HG03135 (cell line): ENCODE data around the gene WAC.
A peak's percentile ranks its signal among the peaks of the same experiment; 100 is the strongest.

Source experiments
- ATAC-seq: cut with Tn5 transposase; IDR thresholded peaks from one replicate; pipeline ENCODE4 v1.9.1; 2021; ENCODE audit warnings: mild to moderate bottlenecking, moderate library complexity; ENCODE audit not compliant: unreplicated experiment

WAC gene

DNA sequence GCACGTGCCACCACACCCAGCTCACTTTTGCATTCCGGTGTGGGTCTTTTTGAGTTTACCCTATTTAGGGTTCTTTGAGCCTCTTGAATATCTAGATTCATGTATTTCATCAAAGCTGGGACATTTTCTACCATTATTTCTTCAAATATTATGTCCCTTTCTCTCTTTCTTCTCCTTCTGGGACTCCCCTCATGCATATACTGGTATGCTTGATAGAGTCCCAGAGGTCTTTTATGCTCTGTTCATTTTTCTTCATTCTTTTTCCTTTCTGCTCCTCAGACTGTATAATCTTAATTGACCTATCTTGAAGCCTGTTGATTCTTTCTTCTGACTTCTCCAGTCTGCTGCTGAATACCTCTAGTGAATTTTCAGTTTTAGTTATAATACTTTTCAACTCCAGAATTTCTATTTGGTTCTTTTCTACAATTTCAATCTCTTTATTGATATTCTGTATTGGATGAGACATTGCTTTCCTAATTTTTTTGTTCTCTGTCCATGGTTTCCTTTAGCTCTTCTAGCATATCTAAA lies 9.1 kb upstream of the WAC start:
- no peak for ATAC-seq

DNA sequence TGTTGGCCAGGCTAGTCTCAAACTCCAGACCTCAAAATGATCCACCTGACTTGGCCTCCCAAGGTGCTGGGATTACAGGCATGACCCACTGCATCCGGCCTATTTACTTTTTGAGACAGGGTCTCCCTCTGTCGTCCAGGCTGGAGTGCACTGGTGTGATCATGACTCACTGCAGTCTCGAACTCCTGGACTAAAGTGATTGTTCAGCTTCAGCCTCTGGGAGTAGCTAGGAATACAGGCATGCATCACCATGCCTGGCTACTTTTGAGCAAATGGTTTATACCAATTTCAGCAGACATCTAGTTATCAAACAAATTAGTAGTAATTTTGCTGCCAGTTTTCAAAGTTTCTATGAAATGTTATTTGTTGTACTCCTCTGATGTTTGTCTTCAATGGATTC lies 2.2 kb upstream of the WAC start:
- no peak for ATAC-seq

DNA sequence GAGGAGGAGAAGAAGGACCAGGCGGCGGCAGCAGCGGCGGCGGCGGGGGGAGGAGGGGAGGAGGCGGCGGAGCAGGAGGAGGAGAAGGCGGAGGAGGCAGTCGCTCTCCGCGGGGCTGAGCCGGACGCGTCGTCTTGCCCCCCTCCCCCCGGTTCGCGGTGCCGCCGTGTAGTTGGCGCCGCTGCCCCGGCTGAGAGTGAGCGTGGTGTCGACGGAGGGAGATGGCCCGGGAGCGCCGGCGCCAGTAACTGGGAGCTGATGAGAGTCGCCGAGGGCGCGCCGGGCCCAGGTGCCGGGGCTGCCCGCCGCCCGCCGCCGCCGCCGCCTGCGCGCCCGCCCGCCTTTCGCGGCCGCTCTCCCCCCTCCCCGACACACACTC lies 257 bp downstream of the WAC start:
- peak; percentile 6 for ATAC-seq

DNA sequence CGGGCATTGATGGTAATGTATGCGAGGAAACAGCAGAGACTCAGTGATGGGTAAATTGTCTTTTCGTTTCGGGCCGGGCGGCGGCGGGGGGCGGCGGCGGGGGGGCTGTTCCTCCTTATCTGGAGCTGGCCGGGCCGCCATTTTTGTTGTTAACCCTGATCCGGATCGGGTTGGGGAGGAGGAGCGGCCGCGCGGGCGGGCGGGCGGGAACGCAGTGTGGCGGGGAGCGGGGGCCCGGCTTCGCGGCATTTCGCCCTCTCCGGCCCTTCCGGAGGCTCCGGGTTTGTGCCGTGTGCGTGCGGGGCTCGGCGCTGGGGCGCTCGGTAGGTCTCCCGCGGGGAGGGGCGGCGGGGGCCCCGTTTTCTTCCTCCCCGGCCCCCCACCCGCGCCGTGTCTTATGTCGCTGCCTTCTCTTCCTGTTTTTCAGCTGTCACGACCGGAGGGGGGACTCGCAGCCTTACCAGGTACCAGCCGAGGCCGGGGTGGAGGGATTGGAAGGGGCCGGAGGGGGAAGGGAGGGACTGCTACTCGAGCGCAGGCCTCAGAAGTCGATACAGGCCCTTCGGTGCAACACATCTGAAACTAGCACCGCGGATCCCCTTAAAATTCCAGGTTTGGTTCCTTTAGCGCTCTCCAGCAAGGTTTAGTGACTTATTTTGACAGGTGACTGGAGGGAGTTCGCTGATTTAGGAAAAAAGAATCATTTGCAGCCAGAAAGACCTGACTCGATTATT lies 820 bp downstream of the WAC start:
- ATAC-seq: peak; percentile 28

DNA sequence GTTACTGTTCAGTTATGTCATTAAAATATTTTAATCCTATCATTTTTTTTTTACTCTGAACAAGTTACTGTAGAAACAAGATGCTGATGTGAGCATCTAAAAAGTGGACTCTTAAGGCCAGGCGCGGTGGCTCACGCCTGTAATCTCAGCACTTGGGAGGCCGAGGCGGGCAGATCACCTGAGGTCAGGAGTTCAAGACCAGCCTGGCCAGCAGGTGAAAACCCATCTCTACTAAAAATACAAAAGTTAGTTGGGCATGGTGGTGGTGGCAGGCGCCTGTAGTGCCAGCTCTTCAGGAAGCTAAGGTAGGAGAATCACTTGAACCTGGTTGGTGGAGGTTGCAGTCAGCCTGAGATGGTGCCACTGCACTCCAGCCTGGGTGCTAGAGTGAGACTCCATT lies 2.9 kb downstream of the WAC start:
- no peak for ATAC-seq

DNA sequence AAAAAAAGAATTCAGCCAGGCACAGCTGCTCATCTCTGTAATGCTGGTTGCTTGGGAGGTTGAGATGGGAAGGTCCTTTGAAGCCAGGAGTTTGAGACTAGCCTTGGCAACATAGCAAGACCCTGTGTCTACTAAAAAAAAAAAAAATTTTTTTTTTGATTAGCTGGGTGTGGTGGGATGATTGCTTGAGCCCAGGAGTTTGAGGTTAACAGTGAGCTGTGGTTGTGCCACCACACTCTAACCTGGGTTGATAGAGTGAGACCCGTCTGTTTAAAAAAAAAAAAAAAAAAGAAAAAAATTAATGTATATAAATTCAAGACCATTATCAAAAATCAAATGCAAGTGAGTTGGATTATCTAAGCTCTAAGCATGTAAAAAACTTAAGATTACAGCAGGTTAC lies 5.7 kb downstream of the WAC start:
- ATAC-seq: no peak

DNA sequence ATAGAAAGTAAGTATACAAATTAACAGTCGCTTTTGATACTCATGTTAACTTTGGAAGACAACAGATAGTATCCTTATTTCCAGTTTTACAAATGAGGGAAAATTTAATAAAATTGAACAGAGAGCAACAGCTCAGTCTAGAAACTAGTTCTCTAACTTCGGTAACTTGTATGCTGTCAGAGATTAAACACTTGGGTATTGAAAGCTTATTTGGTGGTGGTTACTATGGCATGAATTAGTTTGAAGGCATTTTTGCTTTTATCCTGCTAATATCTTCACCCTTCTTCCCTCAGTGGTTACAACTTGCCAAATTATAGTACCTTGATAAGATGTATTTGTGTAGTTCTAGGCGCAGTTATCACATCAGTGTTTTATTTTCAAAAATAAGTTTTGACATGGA lies 7.2 kb downstream of the WAC start:
- ATAC-seq: no peak

DNA sequence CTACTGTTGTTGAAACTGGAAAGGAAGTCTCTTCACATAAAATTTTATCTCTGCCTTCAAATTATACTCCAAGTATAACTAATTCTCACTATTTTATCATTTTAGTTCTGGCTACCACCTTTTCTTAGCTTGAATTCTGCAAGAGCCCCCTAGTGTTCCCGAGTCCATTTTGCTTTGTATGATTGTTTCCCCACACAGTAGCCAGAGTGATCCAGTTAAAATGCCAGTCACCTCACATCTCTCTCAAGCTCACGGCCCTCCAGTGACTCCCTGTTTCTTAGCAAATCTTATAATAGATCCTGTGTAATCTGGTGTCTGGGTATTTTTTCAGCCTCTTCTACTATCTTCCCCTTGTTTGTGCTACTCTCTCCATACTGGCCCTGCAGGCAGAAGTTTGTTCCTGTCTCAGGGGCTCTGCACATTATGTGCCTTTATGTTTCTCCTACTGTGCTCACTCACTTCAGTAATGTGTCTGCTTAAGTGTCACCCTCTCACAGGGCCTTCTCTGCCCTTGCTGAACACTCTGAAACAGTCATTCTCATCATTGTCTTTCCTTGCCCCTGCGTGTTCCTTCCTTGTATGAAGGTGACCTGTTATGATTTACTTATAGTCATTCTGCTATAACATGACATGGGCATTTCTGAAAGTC lies 8.9 kb downstream of the WAC start:
- ATAC-seq: no peak

DNA sequence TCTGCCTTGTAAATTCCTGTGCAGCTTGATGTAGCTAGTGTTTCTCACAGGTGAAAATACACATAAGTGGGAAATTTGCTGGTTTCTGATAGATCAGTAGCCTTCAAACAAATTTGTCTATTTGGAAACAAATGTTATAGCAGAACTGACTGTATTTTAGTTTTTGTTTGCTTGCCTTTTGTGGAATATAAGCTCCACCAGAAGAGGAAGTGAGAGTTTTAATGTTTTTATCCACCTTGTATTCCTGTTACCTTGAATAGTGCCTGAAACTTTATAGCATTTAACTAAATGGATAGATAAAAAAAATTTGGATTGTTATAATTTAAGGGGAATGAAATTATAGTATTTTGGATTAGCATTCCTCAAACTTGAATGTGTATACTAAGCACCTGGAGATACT lies 9.8 kb downstream of the WAC start:
- ATAC-seq: no peak

DNA sequence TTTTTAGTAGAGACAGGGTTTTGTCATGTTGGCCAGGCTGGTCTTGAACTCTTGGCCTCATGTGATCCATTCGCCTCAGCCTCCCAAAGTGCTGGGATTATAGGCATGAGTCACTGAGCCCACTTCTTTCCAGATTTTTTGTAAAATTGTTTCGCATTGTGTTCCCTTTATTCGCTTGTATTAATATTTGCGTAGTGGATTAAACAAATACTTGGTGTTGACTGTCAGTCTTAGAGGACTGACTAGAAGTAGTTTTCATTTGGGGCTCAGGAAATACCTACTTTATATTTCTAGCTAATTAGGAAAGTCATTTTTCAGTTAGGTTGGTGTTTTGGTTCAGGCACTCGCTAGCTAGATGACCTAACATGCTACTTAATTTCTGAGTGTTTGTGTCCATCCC lies 11.1 kb downstream of the WAC start:
- ATAC-seq: no peak

DNA sequence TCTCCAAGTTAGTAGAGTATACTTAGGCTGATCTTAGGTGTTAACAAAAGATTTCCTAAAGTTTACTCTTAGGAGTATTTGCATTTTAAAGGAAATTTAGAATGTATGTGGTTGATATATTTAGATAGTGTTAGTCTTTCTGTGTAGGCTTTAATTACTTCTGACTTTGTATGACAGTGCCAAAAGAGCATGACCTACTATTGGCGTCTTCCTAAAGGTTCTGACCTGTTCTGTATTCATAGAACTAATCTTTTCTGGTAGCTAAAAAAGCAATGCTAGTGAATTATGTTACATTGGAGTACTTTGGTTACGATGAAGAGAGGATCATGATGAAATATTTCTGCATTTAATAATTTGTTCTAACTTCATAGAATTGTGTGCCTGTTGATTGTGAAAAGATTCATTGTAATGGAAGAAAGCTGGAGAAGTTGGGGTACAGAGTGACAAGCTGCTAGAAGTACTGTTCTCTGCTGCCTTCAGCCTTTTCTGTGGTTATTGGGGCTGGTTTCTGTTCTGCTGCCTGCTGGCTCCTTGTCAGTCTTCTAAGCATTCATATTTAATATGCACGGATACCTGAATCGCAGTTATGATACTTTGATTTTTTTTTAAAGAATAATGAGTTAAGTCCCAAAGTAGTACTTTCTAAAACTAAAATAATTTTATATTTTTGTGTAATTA lies 13.2 kb downstream of the WAC start:
- ATAC-seq: no peak

DNA sequence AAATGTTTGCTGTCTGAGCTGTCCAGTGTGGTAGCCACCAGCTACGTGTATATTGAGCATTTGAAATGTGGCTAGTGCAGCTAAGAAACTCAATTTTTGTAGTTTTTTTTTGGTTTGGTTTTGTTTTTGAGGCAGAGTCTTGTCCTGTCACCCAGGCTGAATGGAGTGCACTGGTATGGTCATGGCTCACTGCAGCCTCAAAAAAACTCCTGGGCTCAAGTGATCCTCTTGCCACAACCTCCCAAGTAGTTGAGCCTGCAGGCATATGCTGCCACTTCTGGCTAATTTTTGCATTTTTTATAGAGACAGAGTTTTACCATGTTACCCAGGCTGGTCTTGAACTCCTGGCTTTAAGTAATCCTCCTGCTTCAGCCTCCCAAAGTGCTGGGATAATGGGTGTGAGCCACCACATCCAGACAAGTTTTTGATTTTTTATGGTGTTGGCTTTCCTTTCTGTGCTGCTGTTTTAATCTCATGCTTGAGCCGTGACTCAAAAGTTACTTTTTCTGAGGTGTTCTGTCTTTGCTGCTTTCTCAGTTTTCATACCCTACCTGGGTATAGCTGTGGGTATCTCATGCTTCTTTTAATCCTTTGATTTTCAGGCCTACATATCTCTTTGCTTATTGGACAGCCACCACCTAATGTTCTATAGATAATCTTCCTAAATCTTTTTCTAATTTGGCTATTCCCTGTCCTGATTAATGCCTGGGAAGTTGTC lies 16.0 kb downstream of the WAC start:
- no peak for ATAC-seq

DNA sequence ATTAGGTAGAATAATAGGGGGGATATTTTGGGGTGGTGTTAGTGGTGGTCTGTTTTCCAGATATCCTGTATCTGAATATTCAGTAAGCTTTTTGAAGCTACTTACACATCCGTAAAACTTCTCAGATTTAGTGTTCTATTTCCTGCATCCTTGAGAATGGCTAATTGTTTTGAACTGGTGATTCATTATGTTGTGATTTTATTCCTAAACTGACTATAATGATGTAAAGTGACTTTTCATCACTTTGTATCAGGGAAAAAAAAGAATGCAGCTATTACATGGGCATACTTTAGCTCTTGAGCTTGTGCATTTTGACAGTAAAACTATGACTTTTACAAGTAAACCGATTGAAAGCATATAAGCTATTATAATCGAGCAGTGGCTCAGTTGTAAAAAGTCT lies 18.2 kb downstream of the WAC start:
- no peak for ATAC-seq

DNA sequence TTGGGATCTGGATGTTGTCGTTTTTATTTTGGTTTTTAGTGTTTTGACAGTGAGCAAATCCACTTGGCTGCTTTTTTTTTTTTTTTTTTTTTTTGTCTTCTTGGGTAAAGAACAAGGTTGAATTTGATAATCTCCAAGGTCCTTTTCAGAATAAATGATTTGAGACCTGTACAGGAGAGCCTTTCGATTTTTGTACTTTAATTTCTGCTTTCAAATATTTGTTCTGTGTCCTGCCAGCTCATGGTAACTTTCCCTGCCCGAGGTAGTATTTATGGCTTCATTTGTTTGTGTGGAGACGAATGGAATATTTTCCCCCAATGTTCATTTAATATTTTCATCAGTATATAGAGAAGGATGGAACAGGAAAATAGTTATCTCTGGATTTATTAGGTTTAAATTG lies 19.9 kb downstream of the WAC start:
- no peak for ATAC-seq

DNA sequence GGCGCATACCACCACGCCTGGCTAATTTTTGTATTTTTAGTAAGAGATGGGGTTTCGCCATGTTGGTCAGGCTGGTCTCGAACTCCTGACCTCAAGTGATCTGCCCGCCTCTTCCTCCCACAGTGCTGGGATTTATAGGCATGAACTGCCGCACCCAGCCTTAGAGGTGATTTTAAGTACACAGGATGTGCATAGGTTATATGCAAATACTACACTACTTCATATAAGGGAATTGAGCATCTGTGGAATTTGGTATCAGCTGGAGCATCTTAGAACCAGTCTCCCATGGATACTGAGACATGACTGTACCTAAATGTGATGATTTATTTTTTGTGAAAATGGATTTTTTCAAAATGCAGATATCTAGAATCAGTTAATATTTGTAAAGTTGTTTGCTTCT lies 21.1 kb downstream of the WAC start:
- ATAC-seq: no peak

DNA sequence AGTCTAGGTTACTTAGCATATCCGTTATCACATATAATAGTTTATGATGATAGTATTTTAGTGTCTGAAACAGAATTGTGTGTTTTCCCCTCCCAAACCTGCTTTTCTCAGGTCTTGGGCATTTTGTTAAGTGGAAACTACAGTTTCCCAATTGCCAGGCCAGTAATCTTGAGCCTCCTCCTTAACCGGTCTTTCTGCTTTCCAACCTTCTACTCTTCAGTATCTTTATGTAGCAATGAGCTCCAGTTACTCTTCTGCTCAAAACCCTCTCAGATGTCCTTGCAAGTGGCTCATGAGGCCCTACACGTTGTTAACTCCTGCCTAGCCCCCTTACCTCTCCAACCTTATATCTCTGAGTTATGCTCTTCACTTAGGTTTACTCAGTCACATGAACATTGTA lies 22.0 kb downstream of the WAC start:
- no peak for ATAC-seq

DNA sequence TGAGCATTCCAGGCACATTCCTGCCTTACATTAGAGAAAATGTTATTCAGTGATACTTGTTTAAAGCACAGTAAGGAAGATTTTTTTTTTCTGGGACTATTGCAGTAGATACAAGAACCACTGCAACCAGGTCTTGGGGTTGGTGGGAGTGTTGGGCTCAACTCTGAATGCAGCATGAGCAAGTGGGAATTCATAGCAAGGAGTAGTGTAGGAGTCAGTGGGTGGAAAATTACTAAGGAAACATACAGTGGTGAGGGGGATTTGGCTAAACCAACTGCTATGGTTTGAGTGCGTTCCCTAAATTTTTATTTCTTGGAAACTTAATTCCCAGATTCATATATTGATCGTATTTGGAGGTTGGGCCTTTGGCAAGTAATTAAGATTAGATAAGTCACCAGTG lies 22.4 kb downstream of the WAC start:
- no peak for ATAC-seq

DNA sequence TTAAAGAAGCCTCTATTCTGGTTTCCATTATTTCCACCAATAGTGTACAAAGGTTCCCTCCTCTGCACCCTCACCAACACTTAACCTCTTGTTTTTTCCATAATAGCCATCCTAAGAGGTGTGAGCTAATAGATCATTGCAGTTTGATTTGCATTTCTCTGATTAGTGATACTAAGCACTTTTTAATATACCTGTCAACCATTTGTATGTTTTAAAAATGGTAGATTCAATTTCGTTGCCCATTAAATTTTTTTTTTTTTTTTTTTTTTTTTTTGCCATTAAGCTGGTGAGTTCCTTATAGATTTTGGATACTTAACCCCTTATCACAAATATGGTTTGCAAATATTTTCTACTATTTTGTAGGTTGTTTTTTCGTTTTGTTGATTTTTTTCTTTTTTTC lies 23.2 kb downstream of the WAC start:
- ATAC-seq: no peak

DNA sequence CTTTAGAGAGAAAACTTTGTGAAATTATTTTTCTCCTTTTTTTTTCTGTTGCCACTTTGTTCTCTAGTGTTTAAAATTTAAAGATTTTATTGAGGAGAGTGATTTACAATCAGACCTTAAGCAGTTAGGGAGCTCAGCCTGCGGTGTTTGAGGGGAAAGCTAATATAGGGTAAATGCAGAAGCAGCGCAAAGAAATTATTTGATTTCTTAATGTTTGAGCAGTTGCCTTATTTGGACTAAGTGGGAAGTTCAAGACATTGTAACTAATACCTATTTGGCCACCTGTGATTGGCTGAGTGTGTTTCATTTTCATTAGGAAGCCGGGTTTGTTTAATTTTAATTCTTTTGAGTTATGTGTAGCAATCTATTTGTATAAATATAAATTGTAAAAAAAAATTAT lies 25.3 kb downstream of the WAC start:
- ATAC-seq: no peak

DNA sequence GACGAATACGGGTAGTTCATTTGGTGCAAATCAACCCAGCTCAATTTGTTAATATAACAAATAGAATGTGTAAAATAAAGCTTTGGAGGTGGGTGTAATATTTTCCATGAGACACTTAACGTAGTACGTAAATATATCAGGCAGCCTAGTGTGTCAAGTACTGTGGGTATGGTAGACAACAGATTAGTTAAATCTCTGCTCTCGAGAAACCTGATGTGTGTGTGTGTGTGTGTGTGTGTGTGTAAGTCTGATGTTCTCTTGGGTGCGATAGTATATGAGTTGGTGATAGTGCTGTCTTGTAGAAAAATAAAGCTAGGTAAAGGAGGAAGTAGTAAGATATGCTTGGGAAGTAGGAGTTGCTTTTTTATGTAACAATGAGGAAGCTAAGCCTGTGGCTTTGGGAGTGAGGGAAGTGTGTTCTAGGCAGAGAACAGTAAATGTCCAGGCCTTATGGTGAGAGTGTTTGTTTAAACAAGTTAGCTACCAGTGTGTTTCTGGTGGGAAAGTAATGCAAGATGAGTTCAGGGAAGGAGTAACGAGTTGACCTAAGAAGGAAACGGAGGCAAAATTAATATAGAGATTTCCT lies 26.1 kb downstream of the WAC start:
- no peak for ATAC-seq

DNA sequence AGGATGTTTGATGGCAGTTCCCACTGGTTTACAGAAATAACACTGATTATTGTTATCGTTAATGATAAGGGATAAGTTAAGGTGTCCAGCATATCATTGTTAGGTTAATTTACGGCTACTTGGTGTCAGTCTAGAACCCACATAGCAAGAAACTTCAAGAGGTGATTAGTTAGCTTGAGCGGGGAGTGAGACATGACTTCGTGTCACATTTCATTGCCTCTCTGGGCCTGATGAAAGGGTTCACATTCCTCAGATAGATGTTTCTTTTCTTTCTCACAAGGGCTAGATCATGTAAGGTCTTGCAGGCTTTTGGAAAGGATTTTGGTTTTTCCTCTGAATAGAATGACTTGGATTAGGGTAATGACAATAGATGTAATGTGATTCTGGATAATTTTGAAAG lies 26.7 kb downstream of the WAC start:
- ATAC-seq: no peak
